SH-SY5Y (cell line): Measurements from ENCODE around the gene PRSS1.

ENCODE experiments used
- GATA2 ChIP-seq: IDR thresholded peaks from 2 replicates; pipeline ENCODE4 v1.6.1; 2011; ENCODE audit warnings: mild to moderate bottlenecking, low read depth, low read length
- GATA3 ChIP-seq: IDR thresholded peaks from 2 replicates; pipeline ENCODE4 v1.6.1; 2011; ENCODE audit warnings: low read depth, mild to moderate bottlenecking, low read length, moderate library complexity

PRSS1 gene

GRCh38 chr7:142739923-142740492 is 9.3 kb upstream of the PRSS1 start:
- no peak for TF ChIP-seq GATA3
- no peak for TF ChIP-seq GATA2

DNA sequence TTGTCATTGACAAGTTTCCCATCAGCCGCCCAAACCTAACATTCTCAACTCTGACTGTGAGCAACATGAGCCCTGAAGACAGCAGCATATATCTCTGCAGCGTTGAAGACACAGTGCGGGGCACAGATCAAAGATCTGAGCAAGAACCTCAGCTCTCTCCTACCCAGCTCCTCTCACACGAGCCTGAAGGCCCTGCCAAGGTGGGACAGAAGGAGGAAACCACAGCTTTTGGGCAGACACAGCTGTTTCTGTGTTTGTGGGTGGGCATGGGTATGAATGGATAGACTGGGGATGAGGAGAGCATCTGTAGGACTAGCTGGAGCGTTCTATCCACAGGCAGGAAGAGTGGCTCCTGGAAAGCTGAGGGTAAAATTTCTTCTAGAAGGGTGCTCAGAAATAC is 8.5 kb upstream of the PRSS1 start:
- no peak for TF ChIP-seq GATA3
- TF ChIP-seq GATA2: no peak

GRCh38 chr7:142745091-142745635 is 4.1 kb upstream of the PRSS1 start:
- TF ChIP-seq GATA3: no peak
- no peak for TF ChIP-seq GATA2

DNA sequence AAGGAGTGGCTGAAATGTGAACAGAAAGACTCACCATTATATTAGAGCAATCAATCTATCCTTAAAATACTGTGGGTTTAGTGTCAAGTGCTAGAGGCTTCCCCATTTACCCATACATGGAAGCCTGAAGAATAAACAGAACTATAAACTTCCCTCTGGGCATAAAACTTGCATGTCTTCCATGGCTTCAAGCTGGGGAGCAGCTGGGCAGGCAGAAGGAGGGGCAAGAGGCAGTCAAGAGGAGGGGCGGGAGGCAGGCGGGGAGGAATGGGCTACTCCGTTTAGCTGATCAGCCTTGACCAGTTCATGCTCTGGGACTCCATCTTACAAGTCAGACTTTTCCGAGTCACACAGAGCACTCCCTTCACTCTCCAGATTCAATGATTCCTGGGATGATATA is 3.5 kb upstream of the PRSS1 start:
- TF ChIP-seq GATA3: no peak
- no peak for TF ChIP-seq GATA2

DNA sequence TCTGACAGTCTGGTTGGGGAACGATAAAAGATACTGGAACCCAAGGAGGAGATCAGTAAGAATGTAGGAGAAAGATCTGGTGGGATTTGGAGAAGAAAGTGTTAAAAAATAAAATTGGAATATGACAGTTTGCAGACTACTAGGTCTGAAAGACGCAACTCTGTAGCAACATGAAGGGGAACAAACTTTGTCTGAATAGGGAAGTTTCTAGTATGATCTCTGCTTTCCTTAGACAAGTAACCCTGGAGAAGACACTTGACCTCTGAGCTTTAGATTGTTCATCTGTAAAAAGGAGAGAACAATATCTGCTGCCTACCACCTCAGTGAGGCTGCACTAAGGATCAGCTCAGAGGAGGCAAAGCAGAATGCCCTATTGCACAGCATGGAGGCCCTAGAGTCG is 3.0 kb upstream of the PRSS1 start:
- no peak for TF ChIP-seq GATA3
- no peak for TF ChIP-seq GATA2

DNA sequence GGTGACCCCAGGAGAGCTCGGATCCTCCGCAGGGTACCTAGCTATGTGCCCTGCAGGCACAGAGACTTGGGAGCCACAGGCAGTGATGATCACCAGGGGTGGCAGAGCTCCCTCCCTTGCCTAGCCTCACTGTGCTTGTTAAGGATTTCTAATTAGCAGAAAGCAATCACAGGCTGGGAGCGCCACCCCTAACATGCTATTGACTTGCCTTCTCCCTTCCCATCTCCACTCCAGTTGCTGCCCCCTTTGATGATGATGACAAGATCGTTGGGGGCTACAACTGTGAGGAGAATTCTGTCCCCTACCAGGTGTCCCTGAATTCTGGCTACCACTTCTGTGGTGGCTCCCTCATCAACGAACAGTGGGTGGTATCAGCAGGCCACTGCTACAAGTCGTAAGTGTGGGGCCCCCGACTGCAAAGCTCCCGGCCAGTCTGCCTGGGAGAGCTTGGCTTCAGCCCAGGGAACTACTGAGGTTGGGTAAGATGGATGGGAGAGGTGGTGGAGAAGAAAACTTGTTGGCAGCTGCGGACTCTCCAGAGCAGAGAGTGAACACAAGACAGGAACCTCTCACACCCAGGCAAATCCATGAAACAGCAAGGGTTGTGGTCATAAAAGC is 1.2 kb downstream of the PRSS1 start:
- no peak for TF ChIP-seq GATA3
- TF ChIP-seq GATA2: no peak

DNA sequence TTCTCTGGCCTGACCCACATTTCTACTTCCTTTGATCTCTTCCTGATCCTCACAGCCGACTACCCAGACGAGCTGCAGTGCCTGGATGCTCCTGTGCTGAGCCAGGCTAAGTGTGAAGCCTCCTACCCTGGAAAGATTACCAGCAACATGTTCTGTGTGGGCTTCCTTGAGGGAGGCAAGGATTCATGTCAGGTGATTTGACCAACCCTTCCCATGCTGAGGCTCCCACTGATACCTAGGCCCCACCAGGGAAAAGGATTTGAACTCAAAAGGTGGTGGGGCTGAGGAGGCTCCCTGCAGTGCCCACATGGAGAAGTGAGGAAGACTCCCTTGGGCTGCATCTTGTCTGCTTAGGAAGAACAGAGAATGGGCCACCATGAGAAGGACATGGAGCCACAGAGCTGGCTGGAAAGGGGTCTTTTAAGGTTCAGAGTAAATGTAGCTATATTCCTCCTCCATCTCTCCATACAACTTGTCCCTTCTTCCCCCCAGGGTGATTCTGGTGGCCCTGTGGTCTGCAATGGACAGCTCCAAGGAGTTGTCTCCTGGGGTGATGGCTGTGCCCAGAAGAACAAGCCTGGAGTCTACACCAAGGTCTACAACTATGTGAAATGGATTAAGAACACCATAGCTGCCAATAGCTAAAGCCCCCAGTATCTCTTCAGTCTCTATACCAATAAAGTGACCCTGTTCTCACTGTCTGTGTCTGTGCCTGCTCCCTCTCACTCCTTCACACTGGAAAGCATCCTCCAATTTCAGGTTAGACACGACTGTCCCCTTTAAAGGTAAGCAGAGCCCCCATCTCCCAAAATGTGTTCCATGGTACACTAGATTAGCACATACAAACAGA is 3.3 kb downstream of the PRSS1 start:
- TF ChIP-seq GATA2: no peak
- no peak for TF ChIP-seq GATA3

- TF ChIP-seq GATA2 (no peak), GATA3 (no peak)
These were observed 4.1 kb downstream of the PRSS1 start for GRCh38 chr7:142753366-142753765.

GRCh38 chr7:142754681-142755575 is 5.7 kb downstream of the PRSS1 start:
- TF ChIP-seq GATA2 (no peak), GATA3 (no peak)

DNA sequence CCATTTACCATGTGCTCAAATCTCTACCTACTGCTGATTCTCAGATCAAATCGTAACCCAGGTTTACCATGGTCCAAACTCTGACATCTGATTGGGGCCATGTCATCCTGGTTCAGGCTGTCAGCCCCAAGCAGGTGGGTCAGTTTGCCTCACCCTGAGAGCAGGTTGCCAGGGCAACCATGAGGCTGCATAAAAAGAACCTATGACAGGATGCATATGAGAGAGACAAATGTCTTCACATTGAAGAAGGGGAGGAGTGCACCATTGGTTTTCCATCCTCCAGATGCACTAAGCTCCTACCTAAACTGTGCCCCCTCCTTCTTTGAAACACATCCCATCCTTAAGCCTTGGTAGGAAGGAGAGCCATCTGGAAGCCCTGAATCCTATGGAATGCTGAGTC is 10.2 kb downstream of the PRSS1 start:
- no peak for TF ChIP-seq GATA3
- TF ChIP-seq GATA2: no peak

- TF ChIP-seq GATA3: no peak
- TF ChIP-seq GATA2: no peak
These were observed 10.9 kb downstream of the PRSS1 start for GRCh38 chr7:142760071-142760642.

DNA sequence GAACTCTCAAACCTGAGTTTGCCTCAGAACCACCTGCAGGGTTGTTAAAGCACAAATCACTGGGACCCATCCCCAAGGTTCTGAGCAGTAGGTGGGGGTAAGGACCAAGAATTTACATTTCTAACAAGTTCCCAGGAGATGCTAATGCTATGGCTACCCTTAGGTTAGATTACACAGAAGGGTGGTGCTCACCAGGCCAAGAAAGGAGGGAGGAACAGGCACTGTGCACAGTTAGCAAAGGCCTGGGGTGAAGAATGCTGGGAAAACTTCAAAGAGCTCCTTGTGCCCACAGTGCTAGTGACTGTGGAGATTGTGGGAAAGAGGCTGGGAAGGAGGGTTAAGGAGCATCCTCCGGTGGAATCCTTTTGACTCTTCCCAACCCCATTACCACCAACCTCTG is 12.8 kb downstream of the PRSS1 start:
- no peak for TF ChIP-seq GATA2
- no peak for TF ChIP-seq GATA3

- no peak for TF ChIP-seq GATA2
- no peak for TF ChIP-seq GATA3
These were observed 18.2 kb downstream of the PRSS1 start for GRCh38 chr7:142767451-142767850.

DNA sequence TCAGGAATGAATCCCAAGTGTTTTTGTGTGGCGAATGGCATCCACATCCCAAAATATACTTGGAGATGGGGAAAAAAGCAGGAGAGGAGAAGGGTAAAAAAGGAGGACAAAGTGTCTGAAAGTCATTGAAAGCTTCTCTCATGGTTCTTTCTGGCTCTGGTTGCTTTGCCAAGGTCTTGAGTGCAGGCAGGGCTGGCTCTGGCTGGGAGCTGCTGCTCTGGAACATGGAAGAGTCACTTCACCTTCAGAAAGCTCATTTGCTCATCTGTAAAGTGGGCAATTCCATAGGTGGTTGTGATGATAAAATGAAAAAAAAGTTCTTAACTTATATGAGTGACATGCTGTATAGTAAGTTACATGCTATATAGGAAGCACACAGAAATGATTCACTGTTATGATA is 18.6 kb downstream of the PRSS1 start:
- TF ChIP-seq GATA2: no peak
- no peak for TF ChIP-seq GATA3
